ENCODE data around the gene HDAC10. TPM values are rescaled to one million over a fixed set of nuclear protein-coding genes. Genes with fewer than 3 reads are reported as not detected.

HDAC10 gene
- total RNA-seq, 2 experiments from 2014 or later: 99.1 to 111 TPM

DNA sequence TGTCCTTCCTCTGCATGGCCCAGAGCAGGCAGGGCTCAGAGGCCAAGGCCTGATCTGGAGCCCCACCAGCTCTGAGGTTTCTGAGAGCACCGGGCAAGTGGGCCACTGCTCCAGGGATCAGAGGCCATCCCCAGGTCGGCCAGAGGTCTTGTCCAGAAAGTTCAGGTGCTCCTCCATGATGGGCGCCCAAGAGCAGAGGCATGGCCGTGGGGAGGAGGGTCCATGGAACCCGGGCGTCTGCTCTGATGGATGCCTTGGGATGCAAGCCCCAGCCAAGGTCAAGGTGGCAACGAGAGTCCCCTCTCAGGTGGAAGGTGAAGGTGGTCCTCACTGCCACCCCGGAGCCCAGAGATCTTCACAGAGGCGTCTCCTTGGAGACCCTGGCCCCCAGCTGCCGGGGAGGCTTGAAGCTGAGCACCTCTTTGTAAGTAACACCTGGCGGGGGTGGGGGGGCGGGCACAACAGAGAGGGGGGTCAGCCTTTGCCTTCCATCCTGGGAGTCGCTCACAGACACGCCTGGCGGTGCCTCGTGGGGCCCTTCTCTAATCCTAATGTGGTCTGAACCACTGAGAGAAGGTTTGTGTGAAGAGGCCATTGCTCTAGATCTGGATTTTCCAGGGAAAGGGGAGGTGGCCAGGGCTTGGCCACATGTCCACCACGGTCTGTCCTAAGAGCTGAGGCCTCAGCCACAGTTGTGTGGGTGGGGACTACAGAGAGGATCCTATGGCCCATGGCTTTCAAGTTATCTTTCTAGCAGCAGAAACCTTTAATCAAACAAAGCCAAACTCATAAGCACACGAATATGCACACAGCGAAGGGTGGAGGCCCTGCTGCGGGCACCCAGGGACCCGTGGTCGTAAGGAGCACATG lies 2.2 kb upstream of the HDAC10 start:
- ATAC-seq (ENCODE audit: low read depth) (no peak), DNase-seq (no peak)
- Mint-ChIP-seq H3K27ac (no peak overlapping the region), H3K9me3 (no peaks in the 10 kb centered on the region), H3K36me3 (no peaks in the 10 kb centered on the region), H3K27me3 (no peaks in the 10 kb centered on the region), H3K4me3 (no peak overlapping the region), H3K4me1 (peaks cover 5% of the 10 kb centered on the region)
- POLR2A ChIA-PET: interaction anchor here (0.9 to 3.4 kb wide), 4 partner anchors 9 to 254 kb away, joined by 3 to 26 read pairs (median 3); partner anchors contain the start of genes LMF2, MAPK12 and NCAPH2

GRCh38 chr22:50252082-50253045 lies 1.3 kb upstream of the HDAC10 start:
- H3K4me1 Mint-ChIP-seq: peaks cover 7% of the 10 kb centered on the region
- peak; percentile 78 for DNase-seq
- H3K27me3 Mint-ChIP-seq: no peaks in the 10 kb centered on the region
- H3K36me3 Mint-ChIP-seq: peaks cover 2% of the 10 kb centered on the region
- POLR2A ChIA-PET: interaction anchor here (0.9 to 3.4 kb wide), 7 partner anchors 10 to 316 kb away, joined by 3 to 26 read pairs (median 7); partner anchors contain the start of genes LMF2, MAPK12, NCAPH2 and SCO2
- peak; percentile 55 for ATAC-seq (ENCODE audit: low read depth)
- peak overlapping the region; percentile 42 for H3K4me3 Mint-ChIP-seq
- H3K27ac Mint-ChIP-seq: no peak overlapping the region
- H3K9me3 Mint-ChIP-seq: no peaks in the 10 kb centered on the region

GRCh38 chr22:50251477-50252081 lies 514 bp upstream of the HDAC10 start:
- peaks cover 7% of the 10 kb centered on the region for H3K4me1 Mint-ChIP-seq
- ATAC-seq (ENCODE audit: low read depth) (no peak), DNase-seq (no peak)
- peaks cover 2% of the 10 kb centered on the region for H3K36me3 Mint-ChIP-seq
- peak overlapping the region; percentile 42 for H3K4me3 Mint-ChIP-seq
- POLR2A ChIA-PET: interaction anchor here (1.0 to 3.4 kb wide), 13 partner anchors 9 to 369 kb away, joined by 3 to 26 read pairs (median 6); partner anchors contain the start of genes LMF2, MAPK12, NCAPH2 and SCO2
- no peaks in the 10 kb centered on the region for H3K27me3 Mint-ChIP-seq
- H3K27ac Mint-ChIP-seq: no peak overlapping the region
- H3K9me3 Mint-ChIP-seq: no peaks in the 10 kb centered on the region

DNA sequence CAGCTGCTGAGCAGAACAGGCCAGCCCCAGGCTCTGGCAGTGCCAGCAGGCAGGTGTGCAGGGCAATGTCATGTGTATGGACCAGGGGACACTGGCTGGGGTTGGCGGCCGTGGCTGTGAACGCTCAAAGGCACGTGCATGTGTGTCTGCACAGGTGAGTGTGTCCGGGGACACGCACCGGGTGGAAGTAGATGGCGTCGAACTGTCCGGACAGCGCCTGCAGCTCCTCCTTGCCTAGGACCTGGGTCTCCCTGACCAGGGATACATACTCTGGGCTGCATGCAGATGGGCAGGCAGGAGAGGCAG lies 863 bp downstream of the HDAC10 start:
- Mint-ChIP-seq H3K27me3 (no peaks in the 10 kb centered on the region), H3K27ac (peak overlapping the region; percentile 61), H3K36me3 (peaks cover 2% of the 10 kb centered on the region), H3K4me1 (peaks cover 7% of the 10 kb centered on the region), H3K4me3 (peak overlapping the region; percentile 87), H3K9me3 (no peaks in the 10 kb centered on the region)
- POLR2A ChIA-PET: interaction anchor here (1.3 to 3.4 kb wide), 12 partner anchors 8 to 371 kb away, joined by 3 to 26 read pairs (median 7); partner anchors contain the start of genes LMF2, MAPK12, NCAPH2 and SCO2
- ATAC-seq (ENCODE audit: low read depth) (no peak), DNase-seq (no peak)

GRCh38 chr22:50249341-50250248 lies 1.5 kb downstream of the HDAC10 start:
- Mint-ChIP-seq H3K27me3 (no peaks in the 10 kb centered on the region), H3K4me1 (peaks cover 9% of the 10 kb centered on the region)

GRCh38 chr22:50248196-50249081 lies 2.6 kb downstream of the HDAC10 start:
- H3K4me3 Mint-ChIP-seq: no peak overlapping the region
- no peaks in the 10 kb centered on the region for H3K9me3 Mint-ChIP-seq
- ATAC-seq (ENCODE audit: low read depth) (no peak), DNase-seq (no peak)
- peaks cover 15% of the 10 kb centered on the region for H3K4me1 Mint-ChIP-seq
- peaks cover 5% of the 10 kb centered on the region for H3K36me3 Mint-ChIP-seq
- no peaks in the 10 kb centered on the region for H3K27me3 Mint-ChIP-seq
- H3K27ac Mint-ChIP-seq: no peak overlapping the region
- POLR2A ChIA-PET: no interaction called here

More at GRCh38 chr22:50249341-50250248, 1.5 kb downstream of the HDAC10 start:
- Mint-ChIP-seq H3K27ac (peak overlapping the region; percentile 61), H3K9me3 (no peaks in the 10 kb centered on the region), H3K36me3 (peaks cover 5% of the 10 kb centered on the region), H3K4me3 (peak overlapping the region; percentile 87)
- POLR2A ChIA-PET: interaction anchor here (1.5 to 3.4 kb wide), 6 partner anchors 7 to 371 kb away, joined by 3 to 26 read pairs (median 10); partner anchors contain the start of genes MAPK12 and SCO2
- ATAC-seq (ENCODE audit: low read depth) (no peak), DNase-seq (no peak)

- POLR2A ChIA-PET: no interaction called here
- H3K4me1 Mint-ChIP-seq: peaks cover 16% of the 10 kb centered on the region
- no peak for DNase-seq
- peaks cover 5% of the 10 kb centered on the region for H3K36me3 Mint-ChIP-seq
- H3K27me3 Mint-ChIP-seq: no peaks in the 10 kb centered on the region
- no peaks in the 10 kb centered on the region for H3K9me3 Mint-ChIP-seq
- peak overlapping the region; percentile 70 for H3K27ac Mint-ChIP-seq
- ATAC-seq (ENCODE audit: low read depth): no peak
- H3K4me3 Mint-ChIP-seq: no peak overlapping the region
Measured at GRCh38 chr22:50247748-50248147, 3.3 kb downstream of the HDAC10 start.

- H3K36me3 Mint-ChIP-seq: peaks cover 5% of the 10 kb centered on the region
- ATAC-seq (ENCODE audit: low read depth): no peak
- POLR2A ChIA-PET: interaction anchor here (1.1 kb wide), 1 partner anchor 55 kb away, joined by 3 read pairs; no protein-coding TSS in a partner anchor
- H3K4me3 Mint-ChIP-seq: peak overlapping the region; percentile 55
- no peaks in the 10 kb centered on the region for H3K27me3 Mint-ChIP-seq
- peak overlapping the region; percentile 25 for H3K27ac Mint-ChIP-seq
- peaks cover 26% of the 10 kb centered on the region for H3K4me1 Mint-ChIP-seq
- no peak for DNase-seq
- H3K9me3 Mint-ChIP-seq: no peaks in the 10 kb centered on the region
Measured at GRCh38 chr22:50246242-50247175, 4.6 kb downstream of the HDAC10 start.

DNA sequence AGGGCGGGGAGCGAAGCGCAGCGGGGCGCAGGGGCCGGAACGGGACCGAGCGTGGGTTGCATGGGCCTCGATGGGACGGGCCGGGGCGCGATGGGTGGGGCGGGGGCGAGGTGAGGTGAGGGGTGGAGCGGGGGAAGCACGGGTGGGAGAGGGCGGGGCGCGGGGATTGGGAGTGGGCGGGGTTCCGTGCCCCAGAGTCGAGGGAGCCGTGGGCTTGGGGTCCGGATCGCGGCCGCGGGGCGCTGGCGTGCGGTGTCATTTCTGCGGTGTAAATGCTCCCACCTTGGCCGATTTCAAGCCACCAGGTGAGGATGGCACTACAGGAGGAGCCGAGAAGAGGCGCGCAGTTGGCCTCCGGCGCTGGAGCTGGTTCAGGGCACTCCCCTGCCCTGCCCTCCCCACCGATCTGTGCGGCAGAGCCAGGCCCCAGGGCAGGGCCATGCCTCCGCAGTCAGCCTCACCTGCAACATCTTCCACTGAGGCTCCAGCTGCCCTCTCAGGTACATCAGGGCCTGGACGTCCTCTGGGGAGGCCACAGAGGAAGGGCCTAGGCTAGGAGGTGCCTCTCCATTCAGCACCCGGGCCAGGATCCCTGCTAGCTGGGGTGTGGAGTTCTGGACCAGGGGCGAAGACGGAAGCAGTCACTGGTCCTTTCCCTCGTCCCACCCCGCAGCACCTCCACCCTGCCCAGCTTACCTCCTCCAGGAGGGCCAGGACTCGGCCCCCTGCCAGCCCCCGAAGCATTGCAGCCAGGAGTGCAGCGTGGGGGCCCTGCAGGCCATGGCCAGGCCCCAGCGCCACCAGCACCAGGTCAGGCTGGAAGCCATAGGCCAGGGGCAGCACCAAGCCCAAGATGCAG lies 5.6 kb downstream of the HDAC10 start:
- H3K27me3 Mint-ChIP-seq: no peaks in the 10 kb centered on the region
- POLR2A ChIA-PET: interaction anchor here (0.8 to 1.1 kb wide), 2 partner anchors 54 to 375 kb away, joined by 3 to 4 read pairs; no protein-coding TSS in a partner anchor
- H3K27ac Mint-ChIP-seq: peak overlapping the region; percentile 99
- peaks cover 5% of the 10 kb centered on the region for H3K36me3 Mint-ChIP-seq
- peak overlapping the region; percentile 99 for H3K4me3 Mint-ChIP-seq
- DNase-seq (no peak), ATAC-seq (ENCODE audit: low read depth) (no peak)
- H3K4me1 Mint-ChIP-seq: peaks cover 30% of the 10 kb centered on the region
- no peaks in the 10 kb centered on the region for H3K9me3 Mint-ChIP-seq

Data from activated naive CD8-positive, alpha-beta T cell treated with anti-CD3 and anti-CD28 coated beads, Interleukin-2, amount 10 ng/mL, durations not matched to agents 7 days and 5 days (primary cell).